ENCODE data around the gene DSG1. TPM values are rescaled to one million over a fixed set of nuclear protein-coding genes. Genes with fewer than 3 reads are reported as not detected.

Gene DSG1
- total RNA-seq, 1 experiment from 2014 or later = not detected

- H2BK120ac ChIP-seq (ENCODE audit: low read depth, low read length, poor library complexity, severe bottlenecking) = no peak overlapping the region
- no peak overlapping the region for H2AFZ ChIP-seq (ENCODE audit: low read length)
- H3K27me3 ChIP-seq (ENCODE audit: insufficient read depth, low read length) = no peaks in the 10 kb centered on the region
- no peak overlapping the region for H3T11ph ChIP-seq (ENCODE audit: low read length)
- H2AK5ac ChIP-seq (ENCODE audit: insufficient read length, low read length) = no peak overlapping the region
- no peak for DNase-seq
- H3K4me1 ChIP-seq (ENCODE audit: insufficient read depth, low read length) = no peaks in the 10 kb centered on the region
- H3K18ac ChIP-seq (ENCODE audit: insufficient read length, low read depth, low read length) = no peak overlapping the region
- no peak overlapping the region for H4K5ac ChIP-seq (ENCODE audit: insufficient read length, low read depth, low read length)
- H4K91ac ChIP-seq (ENCODE audit: insufficient read length, low read depth, low read length) = no peak overlapping the region
- no peak overlapping the region for H3K23ac ChIP-seq (ENCODE audit: insufficient read length, low read depth, low read length)
- no peaks in the 10 kb centered on the region for H4K20me1 ChIP-seq (ENCODE audit: control insufficient read depth, insufficient read depth, insufficient read length)
- no peaks in the 10 kb centered on the region for H3K36me3 Mint-ChIP-seq (ENCODE audit: insufficient read depth in 1 of 3, low read depth in 3 of 3)
- no peak overlapping the region for H3K9ac ChIP-seq (ENCODE audit: extremely low read depth, insufficient read length, low read length)
- no peak overlapping the region for H2BK5ac ChIP-seq (ENCODE audit: insufficient read length, low read length)
- no peaks in the 10 kb centered on the region for H3K27me3 Mint-ChIP-seq (ENCODE audit: low read depth)
- H3K79me1 ChIP-seq (ENCODE audit: insufficient read depth, low read depth, low read length, poor library complexity, severe bottlenecking) = no peaks in the 10 kb centered on the region
- TF ChIP-seq CTCF (conservative IDR thresholded peaks at IDR 0.05) = no peak
- H3K4me2 ChIP-seq (ENCODE audit: insufficient read depth, insufficient read length, low read length) = no peak overlapping the region
- no peak overlapping the region for H3K27ac ChIP-seq (ENCODE audit: insufficient read length, low read depth, low read length)
- H2BK12ac ChIP-seq (ENCODE audit: insufficient read length, low read depth, low read length) = no peak overlapping the region
- no peak overlapping the region for H2BK20ac ChIP-seq (ENCODE audit: low read depth, low read length, poor library complexity, severe bottlenecking)
- no peaks in the 10 kb centered on the region for H3K4me1 Mint-ChIP-seq
- H3K14ac ChIP-seq (ENCODE audit: insufficient read depth, low read length) = no peak overlapping the region
- H3K9me3 Mint-ChIP-seq = no peaks in the 10 kb centered on the region
- no peak overlapping the region for H3K4me3 Mint-ChIP-seq
- no peaks in the 10 kb centered on the region for H3K9me3 ChIP-seq (ENCODE audit: control insufficient read depth, low read depth, low read length)
- H3K56ac ChIP-seq (ENCODE audit: insufficient read length, low read depth, low read length) = no peak overlapping the region
- no peak overlapping the region for H4K8ac ChIP-seq (replicated peaks; ENCODE audit: insufficient read length, low read depth, low read length)
- no peaks in the 10 kb centered on the region for H3K79me2 ChIP-seq (ENCODE audit: insufficient read depth, low read length)
- H3K27ac Mint-ChIP-seq = no peak overlapping the region
- H3K4ac ChIP-seq (ENCODE audit: low read depth, low read length) = no peak overlapping the region
- no peak overlapping the region for H2BK15ac ChIP-seq (ENCODE audit: low read depth, low read length)
- no peaks in the 10 kb centered on the region for H3K23me2 ChIP-seq (ENCODE audit: insufficient read length, low read depth, low read length, poor library complexity, severe bottlenecking)
These were observed 84.0 kb downstream of the DSG1 start for GRCh38 chr18:31402026-31402373.

Data from H9 (cell line).